ENCODE measurements around the gene KCNJ3.
"Not testable (repeated sequence)": the region's sequence is repeated elsewhere in the genome, so short reads cannot be mapped to it uniquely, and the experiment has no call there.

Gene KCNJ3

GRCh38 chr2:154844513-154844912 lies 146.0 kb downstream of the KCNJ3 start:
- no peak for DNase-seq (ENCODE audit: low read depth)

DNA sequence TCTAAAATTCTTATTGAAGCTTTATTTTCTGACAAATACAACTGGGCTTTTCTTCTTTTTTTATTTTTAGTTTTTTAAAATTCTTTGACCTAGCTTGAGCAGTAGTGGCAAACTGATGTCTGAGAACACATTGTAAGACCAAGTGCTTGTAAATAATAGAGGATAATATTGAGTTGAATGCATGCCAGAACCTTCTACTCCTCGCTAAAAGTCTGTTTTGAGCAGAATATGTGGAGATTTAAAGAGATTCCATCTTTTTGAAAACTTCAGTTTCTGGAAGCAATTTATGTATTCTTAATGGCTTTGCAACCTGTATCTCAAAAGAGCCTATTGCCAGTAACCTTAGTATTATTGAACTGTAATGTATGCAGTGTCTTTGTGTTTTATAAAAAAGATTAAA lies 148.3 kb downstream of the KCNJ3 start:
- no peak for DNase-seq (ENCODE audit: low read depth)

DNA sequence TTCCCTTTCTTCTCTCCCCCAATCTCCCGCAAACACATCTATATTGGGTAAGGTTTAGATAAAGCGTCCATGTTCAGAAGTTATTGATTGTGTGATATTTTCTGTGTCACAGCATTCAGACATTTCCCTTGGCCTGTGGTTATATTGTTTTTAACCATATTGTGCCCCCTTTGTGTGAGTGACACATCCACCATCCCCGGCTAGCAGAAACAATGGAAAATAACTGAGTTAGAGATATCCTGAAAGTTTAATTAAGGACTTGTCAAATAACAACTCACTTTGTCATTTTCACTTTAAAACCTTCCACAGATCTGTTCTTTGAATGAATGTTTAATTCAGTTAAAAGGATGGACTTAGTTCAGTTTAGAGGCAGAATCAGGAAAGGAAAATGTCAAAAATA lies 151.0 kb downstream of the KCNJ3 start:
- no peak for DNase-seq (ENCODE audit: low read depth)

- no peak for DNase-seq (ENCODE audit: low read depth)
These were observed 152.0 kb downstream of the KCNJ3 start for GRCh38 chr2:154850532-154850931.

DNA sequence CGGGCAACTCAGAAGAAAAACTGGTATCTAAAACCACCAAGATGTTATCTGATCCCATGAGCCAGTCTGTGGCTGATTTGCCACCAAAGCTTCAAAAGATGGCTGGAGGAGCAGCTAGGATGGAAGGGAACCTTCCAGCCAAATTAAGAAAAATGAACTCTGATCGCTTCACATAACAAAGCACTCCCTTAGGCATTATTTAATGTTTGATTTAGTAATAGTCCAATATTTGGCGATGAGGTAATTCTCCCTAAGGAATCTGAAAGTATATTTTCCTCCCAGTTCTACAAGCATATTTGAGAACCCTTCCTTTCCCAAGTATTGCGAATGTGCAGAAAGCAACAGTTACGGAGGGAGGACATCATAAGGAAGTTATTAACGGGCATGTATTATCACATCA lies 156.6 kb downstream of the KCNJ3 start:
- DNase-seq (ENCODE audit: low read depth): no peak

- DNase-seq (ENCODE audit: low read depth): not testable (repeated sequence)
These were observed 168.7 kb downstream of the KCNJ3 start for GRCh38 chr2:154867151-154867550.

- DNase-seq (ENCODE audit: low read depth): no peak
These were observed 177.5 kb downstream of the KCNJ3 start for GRCh38 chr2:154875999-154876398.

DNA sequence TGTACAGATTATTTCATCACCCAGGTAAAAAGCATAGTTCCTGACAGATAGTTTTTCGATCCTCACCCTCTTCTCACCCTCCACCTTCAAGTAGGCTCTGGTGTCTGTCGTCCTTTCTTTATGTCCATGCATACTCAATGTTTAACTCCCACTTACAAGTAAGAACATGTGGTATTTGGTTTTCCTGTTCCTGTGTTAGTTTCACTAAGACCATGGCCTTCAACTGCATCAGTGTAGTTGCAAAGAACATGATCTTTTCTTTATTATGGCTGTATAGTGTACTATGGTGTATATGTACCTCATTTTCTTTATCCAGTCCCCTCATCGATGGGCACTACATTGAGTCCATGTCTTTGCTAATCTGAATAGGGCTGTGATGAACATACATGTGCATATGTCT lies 184.2 kb downstream of the KCNJ3 start:
- DNase-seq (ENCODE audit: low read depth): no peak

DNA sequence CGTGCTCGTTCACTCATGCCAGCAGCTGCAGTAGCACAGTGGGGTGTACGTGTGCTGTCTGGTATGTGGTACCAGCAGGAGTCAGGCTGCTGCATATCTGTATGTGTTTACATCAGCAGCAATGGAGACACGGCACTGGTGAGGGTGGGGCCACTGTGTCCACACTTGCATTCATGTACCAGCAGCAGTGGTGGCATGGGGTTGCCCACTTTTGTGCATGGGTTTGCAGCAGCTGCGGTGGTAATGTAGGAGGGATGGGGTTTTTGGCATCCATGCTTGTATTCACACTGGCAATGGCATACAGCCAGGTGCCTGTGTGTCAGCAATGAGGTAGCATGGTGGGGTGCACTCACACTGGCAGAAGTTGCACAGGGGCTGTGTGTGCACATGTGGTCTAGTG lies 187.8 kb downstream of the KCNJ3 start:
- no peak for DNase-seq (ENCODE audit: low read depth)

GRCh38 chr2:154898269-154898668 lies 199.8 kb downstream of the KCNJ3 start:
- DNase-seq (ENCODE audit: low read depth): no peak

DNA sequence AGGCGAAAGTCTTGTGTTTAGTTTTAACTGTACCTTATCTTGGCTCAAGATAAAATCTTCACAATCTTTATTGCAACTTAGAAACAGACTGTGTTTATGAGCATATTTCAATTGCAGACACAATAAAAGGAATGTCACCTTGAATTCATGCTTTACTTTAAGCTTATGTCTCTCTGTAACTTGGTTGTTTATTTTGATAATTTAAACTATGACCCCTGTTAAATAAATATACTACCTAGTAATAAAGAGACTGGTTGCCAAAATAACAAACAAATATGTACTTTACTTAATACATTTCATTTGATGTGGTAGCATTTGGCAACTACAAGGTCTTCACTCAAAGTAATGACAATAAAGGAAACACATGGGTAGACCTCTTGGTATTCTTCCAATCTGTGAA lies 202.6 kb downstream of the KCNJ3 start:
- no peak for DNase-seq (ENCODE audit: low read depth)

Measured in activated T-cell treated with anti-CD3 and anti-CD28 coated beads for 24 hours (primary cell).